ENCODE data around the gene BSPRY.
A peak's percentile ranks its signal among the peaks of the same experiment; 100 is the strongest.
"Not testable (repeated sequence)": the region's sequence is repeated elsewhere in the genome, so short reads cannot be mapped to it uniquely, and the experiment has no call there.

Gene BSPRY

GRCh38 chr9:113341712-113342410 is 7.5 kb upstream of the BSPRY start:
- no peak for DNase-seq

GRCh38 chr9:113343732-113344231 is 5.6 kb upstream of the BSPRY start:
- DNase-seq: no peak

- no peak for DNase-seq
Measured at GRCh38 chr9:113345190-113345589, 4.2 kb upstream of the BSPRY start.

- DNase-seq: no peak
Measured at GRCh38 chr9:113345671-113346070, 3.7 kb upstream of the BSPRY start.

- DNase-seq: no peak
Measured at GRCh38 chr9:113348437-113348836, 904 bp upstream of the BSPRY start.

GRCh38 chr9:113349066-113349444 is 286 bp upstream of the BSPRY start:
- DNase-seq: no peak

GRCh38 chr9:113350107-113350661 is 843 bp downstream of the BSPRY start:
- DNase-seq: peak; percentile 50

- DNase-seq: peak; percentile 76
Measured at GRCh38 chr9:113350937-113351336, 1.6 kb downstream of the BSPRY start.

GRCh38 chr9:113352006-113352405 is 2.7 kb downstream of the BSPRY start:
- no peak for DNase-seq

- DNase-seq: no peak
Measured at GRCh38 chr9:113352411-113352810, 3.1 kb downstream of the BSPRY start.

GRCh38 chr9:113355040-113355596 is 5.8 kb downstream of the BSPRY start:
- no peak for DNase-seq

GRCh38 chr9:113356686-113357292 is 7.4 kb downstream of the BSPRY start:
- DNase-seq: no peak

GRCh38 chr9:113359385-113359784 is 10.0 kb downstream of the BSPRY start:
- DNase-seq: no peak

- DNase-seq: no peak
Measured at GRCh38 chr9:113360242-113360842, 11.0 kb downstream of the BSPRY start.

GRCh38 chr9:113361304-113362018 is 12.1 kb downstream of the BSPRY start:
- DNase-seq: no peak

GRCh38 chr9:113363336-113363735 is 14.0 kb downstream of the BSPRY start:
- DNase-seq: no peak

GRCh38 chr9:113364951-113365350 is 15.6 kb downstream of the BSPRY start:
- no peak for DNase-seq

GRCh38 chr9:113365652-113366051 is 16.3 kb downstream of the BSPRY start:
- DNase-seq: not testable (repeated sequence)

- DNase-seq: no peak
Measured at GRCh38 chr9:113368348-113368981, 19.1 kb downstream of the BSPRY start.

- no peak for DNase-seq
Measured at GRCh38 chr9:113368982-113369854, 19.9 kb downstream of the BSPRY start.

- DNase-seq: no peak
Measured at GRCh38 chr9:113369855-113370140, 20.5 kb downstream of the BSPRY start.

Data from activated CD4-positive, alpha-beta T cell treated with anti-CD3 and anti-CD28 coated beads, Interleukin-2, amount 50 U/mL, for 16 hours (primary cell).